GM21717 (cell line): Measurements from ENCODE around the gene MFSD2A.
"Not testable (repeated sequence)": the region's sequence is repeated elsewhere in the genome, so short reads cannot be mapped to it uniquely, and the experiment has no call there.

Experiments
- ATAC-seq: cut with Tn5 transposase; IDR thresholded peaks from one replicate; pipeline ENCODE4 v1.9.1; 2021; ENCODE audit warnings: mild to moderate bottlenecking, moderate library complexity; ENCODE audit not compliant: unreplicated experiment

MFSD2A gene

GRCh38 chr1:39954870-39955546 lies at the start of gene MFSD2A:
MFSD2A (plus strand) TSS chr1:39955145; CDS start chr1:39955293, 148 bp downstream.
- peak; percentile 70 for ATAC-seq

- ATAC-seq: no peak
Measured at GRCh38 chr1:39905172-39905571, 49.8 kb upstream of the MFSD2A start.

- ATAC-seq: no peak
Measured at GRCh38 chr1:39907528-39908453, 47.2 kb upstream of the MFSD2A start.

GRCh38 chr1:39908534-39908933 lies 46.4 kb upstream of the MFSD2A start:
- ATAC-seq: no peak

- ATAC-seq: no peak
Measured at GRCh38 chr1:39910263-39910662, 44.7 kb upstream of the MFSD2A start.

DNA sequence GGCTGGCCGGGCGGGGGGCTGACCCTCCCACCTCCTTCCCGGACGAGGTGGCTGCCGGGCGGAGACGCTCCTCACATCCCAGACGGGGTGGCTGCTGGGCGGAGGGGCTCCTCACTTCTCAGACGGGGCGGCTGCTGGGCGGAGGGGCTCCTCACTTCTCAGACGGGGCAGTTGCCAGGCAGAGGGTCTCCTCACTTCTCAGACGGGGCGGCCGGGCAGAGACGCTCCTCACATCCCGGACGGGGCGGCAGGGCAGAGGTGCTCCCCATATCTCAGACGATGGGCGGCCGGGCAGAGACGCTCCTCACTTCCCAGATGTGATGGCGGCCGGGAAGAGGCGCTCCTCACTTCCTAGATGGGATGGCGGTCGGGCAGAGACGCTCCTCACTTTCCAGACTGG lies 41.8 kb upstream of the MFSD2A start:
- ATAC-seq: not testable (repeated sequence)

DNA sequence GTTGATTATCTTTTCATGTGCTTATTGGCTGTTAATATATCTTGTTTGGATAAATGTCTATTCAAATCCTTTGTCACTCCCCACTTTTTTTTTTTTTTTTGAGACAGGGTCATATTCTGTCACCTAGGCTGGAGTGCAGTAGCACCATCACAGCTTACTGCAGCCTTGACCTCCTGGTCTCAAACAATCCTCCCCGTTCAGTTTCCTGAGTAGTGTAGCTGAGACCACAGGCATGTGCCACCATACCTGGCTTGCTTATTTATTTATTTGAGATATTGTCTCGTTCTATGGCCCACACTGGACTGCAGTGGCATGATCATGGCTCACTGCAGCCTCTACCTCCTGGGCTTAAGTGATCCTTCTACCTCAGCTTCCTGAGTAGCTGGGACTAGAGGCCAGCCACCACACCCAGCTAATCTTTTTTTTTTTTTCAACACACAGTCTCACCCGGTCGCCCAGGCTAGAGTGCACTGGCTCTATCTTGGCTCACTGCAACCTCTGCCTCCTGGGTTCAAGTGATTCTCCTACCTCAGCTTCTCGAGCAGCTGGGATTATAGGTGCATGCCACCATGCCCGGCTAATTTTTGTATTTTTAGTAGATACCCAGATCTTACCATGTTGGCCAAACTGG lies 39.3 kb upstream of the MFSD2A start:
- no peak for ATAC-seq

GRCh38 chr1:39917825-39918224 lies 37.1 kb upstream of the MFSD2A start:
- no peak for ATAC-seq

GRCh38 chr1:39919545-39919944 lies 35.4 kb upstream of the MFSD2A start:
- peak; percentile 53 for ATAC-seq

GRCh38 chr1:39922251-39922688 lies 32.7 kb upstream of the MFSD2A start:
- no peak for ATAC-seq

DNA sequence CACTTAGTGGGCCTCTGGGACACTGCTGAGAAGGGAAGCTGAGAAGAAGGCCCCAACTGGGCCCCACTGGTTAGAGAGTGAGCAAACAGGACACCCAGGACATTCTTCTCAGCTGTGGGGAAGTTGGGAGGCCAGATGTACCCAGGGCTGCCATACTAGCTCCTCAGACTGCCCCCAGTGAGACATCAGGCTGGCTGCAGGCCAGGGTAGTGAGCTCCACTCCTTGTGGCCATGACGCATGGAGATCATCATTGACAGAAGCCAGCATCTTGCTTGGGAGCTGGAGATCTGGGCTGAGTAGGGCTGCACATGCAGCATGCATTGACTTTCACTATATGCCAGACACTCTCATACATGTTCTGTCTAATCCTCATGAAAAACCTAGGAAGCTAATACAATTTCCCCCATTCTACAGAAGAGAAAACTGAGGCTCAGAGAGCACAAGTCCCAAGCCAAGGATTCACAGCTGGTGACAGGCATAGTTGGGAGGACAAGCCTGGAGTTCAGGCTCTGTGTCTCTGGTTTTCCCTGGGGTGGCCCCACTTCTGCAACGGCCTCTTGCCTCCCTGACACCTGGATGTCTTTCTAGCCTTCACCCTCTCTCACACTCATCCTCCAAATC lies 29.1 kb upstream of the MFSD2A start:
- ATAC-seq: no peak

- ATAC-seq: no peak
Measured at GRCh38 chr1:39926343-39926793, 28.6 kb upstream of the MFSD2A start.

DNA sequence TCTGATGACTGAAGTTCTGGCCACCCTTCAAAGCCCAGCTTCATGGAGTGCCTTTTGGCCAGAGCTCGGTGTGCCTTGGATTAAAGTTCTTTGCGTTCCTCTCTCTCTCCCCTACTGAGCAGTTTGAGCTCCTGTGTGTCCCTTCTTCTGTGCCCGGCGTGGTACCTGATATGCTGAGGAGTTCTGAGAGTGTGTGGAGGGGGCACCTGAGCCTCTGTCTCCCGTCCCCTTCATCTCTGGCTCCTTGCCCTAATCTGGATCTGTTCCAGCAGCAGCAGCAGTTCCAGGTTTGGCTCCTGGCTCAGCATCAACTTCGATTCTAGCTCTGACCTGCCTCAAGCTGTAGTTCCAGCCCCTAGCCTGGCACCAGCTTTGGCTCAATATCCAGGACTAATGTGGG lies 28.1 kb upstream of the MFSD2A start:
- ATAC-seq: no peak

DNA sequence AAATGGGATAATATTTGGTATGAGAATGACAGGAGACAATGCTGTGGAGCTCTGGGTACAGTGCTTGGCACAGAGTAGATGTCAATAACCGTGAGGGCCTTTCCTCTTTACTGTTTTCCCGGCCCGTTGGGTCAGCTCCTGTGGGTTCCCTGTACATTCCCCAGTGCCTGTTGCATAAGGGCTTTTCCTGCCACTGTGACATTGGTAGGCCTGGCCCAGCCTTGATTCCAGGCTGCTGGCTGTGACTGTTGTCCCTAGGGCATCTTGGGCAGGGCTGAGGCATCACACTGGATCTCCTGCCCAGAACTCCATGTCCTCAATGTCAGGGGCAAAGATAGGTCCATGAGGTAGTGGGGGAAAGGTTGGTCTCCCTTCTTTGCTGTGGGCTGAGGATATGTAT lies 27.4 kb upstream of the MFSD2A start:
- no peak for ATAC-seq

- no peak for ATAC-seq
Measured at GRCh38 chr1:39928809-39929587, 25.9 kb upstream of the MFSD2A start.

DNA sequence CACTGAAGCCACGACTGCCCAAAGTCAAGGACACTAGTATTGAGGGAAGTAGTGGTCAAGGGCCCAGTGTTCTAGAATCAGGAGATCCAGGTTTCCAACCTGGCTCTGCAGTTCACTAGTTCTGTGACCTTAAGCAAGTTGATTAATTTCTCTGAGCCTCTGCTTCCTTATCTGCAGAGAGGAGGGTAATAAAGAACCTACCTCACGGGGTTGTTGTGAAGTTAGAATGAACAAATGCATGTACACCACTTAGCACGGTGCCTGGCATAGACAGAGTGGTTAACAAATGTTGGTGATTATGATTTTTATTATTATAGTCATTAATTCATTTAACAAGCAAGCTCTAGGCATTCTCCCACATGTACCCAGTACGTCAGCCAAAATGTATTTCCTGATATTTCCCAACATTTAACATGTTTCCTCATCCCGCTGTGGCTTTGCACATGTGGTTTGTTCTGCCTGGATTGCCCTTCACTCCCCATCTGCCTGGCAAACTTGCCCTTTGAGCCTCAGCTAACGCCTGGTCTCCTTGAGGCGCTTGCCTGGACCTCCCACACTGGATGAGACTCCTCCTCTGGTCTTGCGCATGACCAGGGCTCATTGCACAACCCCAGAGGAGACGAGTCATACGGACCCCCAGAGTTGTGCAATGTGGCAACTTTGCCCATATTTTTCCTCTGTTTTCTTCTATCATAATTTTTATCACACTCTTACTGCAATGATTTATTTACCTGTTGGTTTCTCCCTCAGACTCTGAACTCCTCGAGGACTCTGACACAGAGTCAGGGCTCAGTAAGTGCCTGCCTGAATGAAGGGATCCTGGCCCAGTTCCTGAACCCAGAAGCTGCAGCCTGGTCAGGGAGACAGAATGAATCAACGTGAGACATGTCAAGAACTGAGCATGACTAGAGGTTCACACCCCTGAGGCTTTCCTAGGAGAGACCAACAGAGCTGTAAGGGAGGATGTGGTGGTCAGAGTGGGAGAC lies 20.7 kb upstream of the MFSD2A start:
- ATAC-seq: no peak

DNA sequence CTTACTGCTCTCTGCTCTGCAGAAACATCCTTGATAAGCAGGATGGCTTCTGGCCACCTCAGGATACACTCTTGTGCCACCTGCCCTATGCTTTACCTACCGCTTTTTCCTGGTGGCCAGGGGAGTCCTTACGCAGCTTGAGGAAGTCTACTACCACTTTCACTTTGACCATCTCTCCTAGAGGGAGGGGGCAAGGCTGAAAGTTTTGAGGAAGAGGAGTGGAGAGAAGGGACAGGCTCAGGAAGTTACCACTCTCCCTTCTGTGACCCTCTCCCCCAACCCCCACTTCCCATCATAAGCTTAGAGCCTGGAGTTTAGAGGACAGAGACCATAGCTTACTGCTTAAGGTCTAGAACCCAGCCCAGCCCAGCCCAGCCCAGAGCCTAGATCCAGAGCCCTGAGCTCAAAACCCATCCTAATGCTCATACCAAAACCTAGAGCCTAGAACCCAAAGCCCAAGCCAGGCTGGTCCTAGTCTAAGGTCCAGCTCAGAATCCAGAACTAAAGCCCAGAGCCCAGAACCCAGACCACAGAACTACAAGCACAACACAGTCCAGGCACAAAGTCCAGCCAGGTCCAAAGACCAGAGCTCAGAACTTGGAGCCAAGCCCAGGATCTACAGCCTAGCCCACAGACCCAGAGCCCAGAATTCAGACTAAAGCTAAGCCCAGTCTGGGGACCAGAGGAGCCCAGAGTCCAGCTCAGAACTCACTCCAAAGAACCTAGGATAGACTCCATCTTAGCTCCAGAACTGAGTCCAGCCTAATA lies 18.0 kb upstream of the MFSD2A start:
- no peak for ATAC-seq

DNA sequence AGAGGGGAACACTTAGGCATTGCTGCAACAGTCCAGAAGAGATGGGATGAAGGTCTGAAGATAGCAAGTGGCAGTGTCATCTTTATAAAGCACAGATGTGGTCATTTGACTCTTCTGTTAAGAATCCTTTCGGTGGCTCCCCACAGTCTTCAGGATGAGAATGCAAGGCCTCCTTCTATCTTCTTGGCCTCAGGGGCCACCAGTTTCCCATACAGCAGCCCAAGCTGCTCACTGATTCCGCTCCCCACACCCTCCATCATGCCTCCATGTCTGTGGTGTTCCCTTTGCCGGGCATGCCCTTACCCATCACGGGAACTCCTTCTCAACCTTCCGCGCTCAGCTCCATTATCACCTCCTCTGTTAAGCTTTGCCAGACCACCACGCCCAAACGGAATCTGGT lies 16.1 kb upstream of the MFSD2A start:
- ATAC-seq: no peak
